WTC11 (cell line): ENCODE results near the gene OR5D16. TPM values are rescaled to one million over a fixed set of nuclear protein-coding genes. Genes with fewer than 3 reads are reported as not detected.
"Not testable (repeated sequence)": the region's sequence is repeated elsewhere in the genome, so short reads cannot be mapped to it uniquely, and the experiment has no call there.

Experiments
- ATAC-seq: fragments of 200-7000 bp; cut with Tn5 transposase; 2 replicates; pipeline ENCODE4 v1.10.0; 2021; ENCODE audit warnings: mild to moderate bottlenecking, moderate library complexity
- CTCF ChIA-PET: fragments of 300-600 bp; sonication (Branson Sonifier 250); formaldehyde crosslinking; loops from one replicate; lab custom pipeline; 2021; ENCODE audit warnings: antibody characterized with exemption; lab: Charles Lee
- POLR2A ChIA-PET: fragments of 350-600 bp; sonication (Branson Sonifier 250); formaldehyde crosslinking; loops from one replicate; lab custom pipeline; 2021; ENCODE audit warnings: antibody characterized with exemption; lab: Charles Lee
- DNase-seq: peaks from one replicate; pipeline ENCODE4 v3.0.0; 2021; ENCODE audit warnings: low spot score
- H3K27ac Mint-ChIP-seq: 2 replicates; pipeline ENCODE4 v1.8.0; 2021; ENCODE audit warnings: mixed read lengths
- H3K27me3 Mint-ChIP-seq: 2 replicates; pipeline ENCODE4 v1.8.0; 2021; ENCODE audit warnings: low read depth, mild to moderate bottlenecking, moderate library complexity, mixed read lengths
- H3K36me3 Mint-ChIP-seq: 2 replicates; pipeline ENCODE4 v1.8.0; 2021; ENCODE audit warnings: mixed read lengths
- H3K4me1 Mint-ChIP-seq: 2 replicates; pipeline ENCODE4 v1.8.0; 2022; ENCODE audit warnings: mixed read lengths
- H3K4me3 Mint-ChIP-seq: 2 replicates; pipeline ENCODE4 v1.8.0; 2021; ENCODE audit warnings: mild to moderate bottlenecking, moderate library complexity, mixed read lengths
- H3K9me3 Mint-ChIP-seq: 2 replicates; pipeline ENCODE4 v1.8.0; 2021; ENCODE audit warnings: mixed read lengths
- CREM ChIP-seq: sonication (generic); formaldehyde crosslinking; IDR thresholded peaks from 2 replicates; pipeline ENCODE4 v1.8.1; 2022; ENCODE audit warnings: mild to moderate bottlenecking, missing genetic modification reagents, moderate library complexity
- ESRRA ChIP-seq: sonication (generic); formaldehyde crosslinking; IDR thresholded peaks from 2 replicates; pipeline ENCODE4 v1.8.1; 2022; ENCODE audit warnings: mild to moderate bottlenecking, missing genetic modification reagents, borderline replicate concordance
- FOXJ3 ChIP-seq: sonication (generic); formaldehyde crosslinking; IDR thresholded peaks from 2 replicates; pipeline ENCODE4 v1.9.0; 2021; ENCODE audit warnings: missing genetic modification reagents, mild to moderate bottlenecking, borderline replicate concordance
- FOXP1 ChIP-seq: sonication (generic); formaldehyde crosslinking; IDR thresholded peaks from 2 replicates; pipeline ENCODE4 v1.8.0; 2022; ENCODE audit warnings: missing genetic modification reagents, mild to moderate bottlenecking, moderate library complexity, borderline replicate concordance
- GTF2I ChIP-seq: fragments of 250-450 bp; sonication (Bioruptor Pico); conservative IDR thresholded peaks from 2 replicates; pipeline ENCODE4 v1.4.0; 2021; ENCODE audit warnings: mild to moderate bottlenecking
- SMAD4 ChIP-seq: sonication (generic); formaldehyde crosslinking; IDR thresholded peaks from 2 replicates; pipeline ENCODE4 v1.8.0; 2022; ENCODE audit warnings: mild to moderate bottlenecking, missing genetic modification reagents
- TEAD1 ChIP-seq: sonication (generic); formaldehyde crosslinking; IDR thresholded peaks from 2 replicates; pipeline ENCODE4 v1.8.0; 2022; ENCODE audit warnings: mild to moderate bottlenecking, missing genetic modification reagents
- TEAD4 ChIP-seq: sonication (generic); formaldehyde crosslinking; IDR thresholded peaks from 2 replicates; pipeline ENCODE4 v1.8.0; 2022; ENCODE audit warnings: mild to moderate bottlenecking, missing genetic modification reagents
- TP53 ChIP-seq: sonication (generic); formaldehyde crosslinking; IDR thresholded peaks from 2 replicates; pipeline ENCODE4 v1.8.1; 2023; ENCODE audit warnings: mild to moderate bottlenecking, missing genetic modification reagents
- ZNF416 ChIP-seq: fragments of 250-450 bp; sonication (Bioruptor Pico); IDR thresholded peaks from 2 replicates; pipeline ENCODE4 v1.9.0; 2021; ENCODE audit warnings: mild to moderate bottlenecking, inconsistent platforms
- total RNA-seq: library from RNA; stranded (reverse); gene quantifications from 3 replicates; pipeline ENCODE4 v1.2.3, GENCODE V29; 2021
- TF ChIP-seq, protein P1 (sequence below): sonication (generic); formaldehyde crosslinking; conservative IDR thresholded peaks from 2 replicates; pipeline ENCODE4 v1.8.1; 2022; ENCODE audit warnings: mild to moderate bottlenecking, missing genetic modification reagents
- TF ChIP-seq, protein P2 (sequence below): sonication (generic); formaldehyde crosslinking; IDR thresholded peaks from 2 replicates; pipeline ENCODE4 v1.8.1; 2022; ENCODE audit warnings: low read depth, missing genetic modification reagents, borderline replicate concordance
- TF ChIP-seq, protein P3 (sequence below): sonication (generic); formaldehyde crosslinking; IDR thresholded peaks from 2 replicates; pipeline ENCODE4 v1.8.0; 2023; ENCODE audit warnings: missing genetic modification reagents, mild to moderate bottlenecking, borderline replicate concordance
- TF ChIP-seq, protein P4 (sequence below): fragments of 250-450 bp; sonication (Bioruptor Pico); IDR thresholded peaks from 2 replicates; pipeline ENCODE4 v1.9.0; 2021; ENCODE audit warnings: mild to moderate bottlenecking
- TF ChIP-seq, protein P5 (sequence below): sonication (generic); formaldehyde crosslinking; conservative IDR thresholded peaks from 2 replicates; pipeline ENCODE4 v1.8.1; 2023; ENCODE audit warnings: mild to moderate bottlenecking, low read depth, missing genetic modification reagents, moderate library complexity
- TF ChIP-seq, protein P6 (sequence below): sonication (generic); formaldehyde crosslinking; IDR thresholded peaks from 2 replicates; pipeline ENCODE4 v1.8.0; 2022; ENCODE audit warnings: mild to moderate bottlenecking, missing genetic modification reagents
- TF ChIP-seq, protein P7 (sequence below): fragments of 250-450 bp; sonication (Bioruptor Pico); IDR thresholded peaks from 2 replicates; pipeline ENCODE4 v1.9.0; 2021; ENCODE audit warnings: mild to moderate bottlenecking, borderline replicate concordance

OR5D16 gene
- total RNA-seq, 1 experiment from 2014 or later = not detected

DNA sequence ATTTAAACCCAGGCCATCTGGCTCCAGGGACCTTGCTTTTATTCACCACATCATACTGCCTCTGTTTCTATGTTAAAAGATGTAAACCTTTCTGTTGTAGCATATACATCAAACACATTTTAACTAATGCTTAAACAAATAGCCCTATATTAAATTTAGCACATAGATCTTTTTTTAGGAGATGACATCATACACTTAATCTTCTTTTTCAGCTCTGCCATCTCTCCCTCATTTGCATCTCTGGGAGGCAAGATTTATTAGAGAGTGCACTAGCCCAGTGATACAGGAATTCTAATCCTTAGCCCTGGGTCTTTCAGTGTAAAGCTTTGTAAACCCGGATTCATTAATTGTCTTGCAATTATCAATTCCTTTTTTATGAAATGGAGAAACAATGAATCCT, 13.6 kb downstream of the OR5D16 start:
- ChIA-PET CTCF (no interaction called here), POLR2A (no interaction called here)
- no peak for DNase-seq
- Mint-ChIP-seq H3K27me3 (peaks cover 7% of the 10 kb centered on the region), H3K4me3 (no peak overlapping the region), H3K4me1 (no peaks in the 10 kb centered on the region), H3K9me3 (peaks cover 81% of the 10 kb centered on the region), H3K27ac (no peak overlapping the region), H3K36me3 (peaks cover 53% of the 10 kb centered on the region)
- ATAC-seq = no peak
- TF ChIP-seq ZNF416 (CRISPR knock-in tag) (no peak), GTF2I (no peak), CREM (CRISPR knock-in tag) (no peak), SMAD4 (CRISPR knock-in tag) (no peak), ESRRA (CRISPR knock-in tag) (no peak), FOXJ3 (CRISPR knock-in tag) (no peak)
- TF ChIP-seq, protein P1, sequence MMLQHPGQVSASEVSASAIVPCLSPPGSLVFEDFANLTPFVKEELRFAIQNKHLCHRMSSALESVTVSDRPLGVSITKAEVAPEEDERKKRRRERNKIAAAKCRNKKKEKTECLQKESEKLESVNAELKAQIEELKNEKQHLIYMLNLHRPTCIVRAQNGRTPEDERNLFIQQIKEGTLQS (CRISPR knock-in tag) = no peak
- TF ChIP-seq, protein P2, sequence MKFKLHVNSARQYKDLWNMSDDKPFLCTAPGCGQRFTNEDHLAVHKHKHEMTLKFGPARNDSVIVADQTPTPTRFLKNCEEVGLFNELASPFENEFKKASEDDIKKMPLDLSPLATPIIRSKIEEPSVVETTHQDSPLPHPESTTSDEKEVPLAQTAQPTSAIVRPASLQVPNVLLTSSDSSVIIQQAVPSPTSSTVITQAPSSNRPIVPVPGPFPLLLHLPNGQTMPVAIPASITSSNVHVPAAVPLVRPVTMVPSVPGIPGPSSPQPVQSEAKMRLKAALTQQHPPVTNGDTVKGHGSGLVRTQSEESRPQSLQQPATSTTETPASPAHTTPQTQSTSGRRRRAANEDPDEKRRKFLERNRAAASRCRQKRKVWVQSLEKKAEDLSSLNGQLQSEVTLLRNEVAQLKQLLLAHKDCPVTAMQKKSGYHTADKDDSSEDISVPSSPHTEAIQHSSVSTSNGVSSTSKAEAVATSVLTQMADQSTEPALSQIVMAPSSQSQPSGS (CRISPR knock-in tag) = no peak
- TF ChIP-seq, protein P3, sequence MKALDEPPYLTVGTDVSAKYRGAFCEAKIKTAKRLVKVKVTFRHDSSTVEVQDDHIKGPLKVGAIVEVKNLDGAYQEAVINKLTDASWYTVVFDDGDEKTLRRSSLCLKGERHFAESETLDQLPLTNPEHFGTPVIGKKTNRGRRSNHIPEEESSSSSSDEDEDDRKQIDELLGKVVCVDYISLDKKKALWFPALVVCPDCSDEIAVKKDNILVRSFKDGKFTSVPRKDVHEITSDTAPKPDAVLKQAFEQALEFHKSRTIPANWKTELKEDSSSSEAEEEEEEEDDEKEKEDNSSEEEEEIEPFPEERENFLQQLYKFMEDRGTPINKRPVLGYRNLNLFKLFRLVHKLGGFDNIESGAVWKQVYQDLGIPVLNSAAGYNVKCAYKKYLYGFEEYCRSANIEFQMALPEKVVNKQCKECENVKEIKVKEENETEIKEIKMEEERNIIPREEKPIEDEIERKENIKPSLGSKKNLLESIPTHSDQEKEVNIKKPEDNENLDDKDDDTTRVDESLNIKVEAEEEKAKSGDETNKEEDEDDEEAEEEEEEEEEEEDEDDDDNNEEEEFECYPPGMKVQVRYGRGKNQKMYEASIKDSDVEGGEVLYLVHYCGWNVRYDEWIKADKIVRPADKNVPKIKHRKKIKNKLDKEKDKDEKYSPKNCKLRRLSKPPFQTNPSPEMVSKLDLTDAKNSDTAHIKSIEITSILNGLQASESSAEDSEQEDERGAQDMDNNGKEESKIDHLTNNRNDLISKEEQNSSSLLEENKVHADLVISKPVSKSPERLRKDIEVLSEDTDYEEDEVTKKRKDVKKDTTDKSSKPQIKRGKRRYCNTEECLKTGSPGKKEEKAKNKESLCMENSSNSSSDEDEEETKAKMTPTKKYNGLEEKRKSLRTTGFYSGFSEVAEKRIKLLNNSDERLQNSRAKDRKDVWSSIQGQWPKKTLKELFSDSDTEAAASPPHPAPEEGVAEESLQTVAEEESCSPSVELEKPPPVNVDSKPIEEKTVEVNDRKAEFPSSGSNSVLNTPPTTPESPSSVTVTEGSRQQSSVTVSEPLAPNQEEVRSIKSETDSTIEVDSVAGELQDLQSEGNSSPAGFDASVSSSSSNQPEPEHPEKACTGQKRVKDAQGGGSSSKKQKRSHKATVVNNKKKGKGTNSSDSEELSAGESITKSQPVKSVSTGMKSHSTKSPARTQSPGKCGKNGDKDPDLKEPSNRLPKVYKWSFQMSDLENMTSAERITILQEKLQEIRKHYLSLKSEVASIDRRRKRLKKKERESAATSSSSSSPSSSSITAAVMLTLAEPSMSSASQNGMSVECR (CRISPR knock-in tag) = no peak
- TF ChIP-seq, protein P4, sequence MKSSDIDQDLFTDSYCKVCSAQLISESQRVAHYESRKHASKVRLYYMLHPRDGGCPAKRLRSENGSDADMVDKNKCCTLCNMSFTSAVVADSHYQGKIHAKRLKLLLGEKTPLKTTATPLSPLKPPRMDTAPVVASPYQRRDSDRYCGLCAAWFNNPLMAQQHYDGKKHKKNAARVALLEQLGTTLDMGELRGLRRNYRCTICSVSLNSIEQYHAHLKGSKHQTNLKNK (CRISPR knock-in tag) = no peak
- TF ChIP-seq, protein P5, sequence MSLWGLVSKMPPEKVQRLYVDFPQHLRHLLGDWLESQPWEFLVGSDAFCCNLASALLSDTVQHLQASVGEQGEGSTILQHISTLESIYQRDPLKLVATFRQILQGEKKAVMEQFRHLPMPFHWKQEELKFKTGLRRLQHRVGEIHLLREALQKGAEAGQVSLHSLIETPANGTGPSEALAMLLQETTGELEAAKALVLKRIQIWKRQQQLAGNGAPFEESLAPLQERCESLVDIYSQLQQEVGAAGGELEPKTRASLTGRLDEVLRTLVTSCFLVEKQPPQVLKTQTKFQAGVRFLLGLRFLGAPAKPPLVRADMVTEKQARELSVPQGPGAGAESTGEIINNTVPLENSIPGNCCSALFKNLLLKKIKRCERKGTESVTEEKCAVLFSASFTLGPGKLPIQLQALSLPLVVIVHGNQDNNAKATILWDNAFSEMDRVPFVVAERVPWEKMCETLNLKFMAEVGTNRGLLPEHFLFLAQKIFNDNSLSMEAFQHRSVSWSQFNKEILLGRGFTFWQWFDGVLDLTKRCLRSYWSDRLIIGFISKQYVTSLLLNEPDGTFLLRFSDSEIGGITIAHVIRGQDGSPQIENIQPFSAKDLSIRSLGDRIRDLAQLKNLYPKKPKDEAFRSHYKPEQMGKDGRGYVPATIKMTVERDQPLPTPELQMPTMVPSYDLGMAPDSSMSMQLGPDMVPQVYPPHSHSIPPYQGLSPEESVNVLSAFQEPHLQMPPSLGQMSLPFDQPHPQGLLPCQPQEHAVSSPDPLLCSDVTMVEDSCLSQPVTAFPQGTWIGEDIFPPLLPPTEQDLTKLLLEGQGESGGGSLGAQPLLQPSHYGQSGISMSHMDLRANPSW = no peak

DNA sequence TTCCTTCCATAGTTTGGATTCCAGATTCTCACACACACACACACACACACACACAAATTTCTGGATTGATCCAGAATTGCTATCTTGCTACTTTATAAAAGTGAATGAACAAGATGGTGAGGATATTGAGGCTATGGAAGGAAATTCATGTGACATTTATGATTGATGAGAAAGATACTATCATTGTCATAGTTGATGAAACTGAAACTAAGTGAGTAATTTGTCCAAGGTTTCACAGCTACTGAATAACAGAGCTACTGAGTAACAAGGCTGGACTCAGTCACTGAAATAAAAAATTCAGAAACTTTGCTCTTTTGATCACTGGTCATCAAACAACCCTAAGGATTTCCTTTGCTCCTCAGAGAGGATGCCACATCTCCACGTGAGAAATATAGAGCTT, 16.2 kb downstream of the OR5D16 start:
- CTCF ChIA-PET = no interaction called here
- Mint-ChIP-seq H3K36me3 (peaks cover 56% of the 10 kb centered on the region), H3K27ac (no peak overlapping the region), H3K27me3 (peaks cover 7% of the 10 kb centered on the region), H3K4me3 (no peak overlapping the region), H3K9me3 (peaks cover 81% of the 10 kb centered on the region), H3K4me1 (no peaks in the 10 kb centered on the region)
- no peak for DNase-seq
- no peak for ATAC-seq
- TF ChIP-seq TEAD4 (CRISPR knock-in tag) = no peak
- TF ChIP-seq FOXP1 (CRISPR knock-in tag) = no peak
- TF ChIP-seq, protein P6, sequence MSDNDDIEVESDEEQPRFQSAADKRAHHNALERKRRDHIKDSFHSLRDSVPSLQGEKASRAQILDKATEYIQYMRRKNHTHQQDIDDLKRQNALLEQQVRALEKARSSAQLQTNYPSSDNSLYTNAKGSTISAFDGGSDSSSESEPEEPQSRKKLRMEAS (CRISPR knock-in tag) = no peak
- TF ChIP-seq TEAD1 (CRISPR knock-in tag) = no peak
- TF ChIP-seq, protein P7, sequence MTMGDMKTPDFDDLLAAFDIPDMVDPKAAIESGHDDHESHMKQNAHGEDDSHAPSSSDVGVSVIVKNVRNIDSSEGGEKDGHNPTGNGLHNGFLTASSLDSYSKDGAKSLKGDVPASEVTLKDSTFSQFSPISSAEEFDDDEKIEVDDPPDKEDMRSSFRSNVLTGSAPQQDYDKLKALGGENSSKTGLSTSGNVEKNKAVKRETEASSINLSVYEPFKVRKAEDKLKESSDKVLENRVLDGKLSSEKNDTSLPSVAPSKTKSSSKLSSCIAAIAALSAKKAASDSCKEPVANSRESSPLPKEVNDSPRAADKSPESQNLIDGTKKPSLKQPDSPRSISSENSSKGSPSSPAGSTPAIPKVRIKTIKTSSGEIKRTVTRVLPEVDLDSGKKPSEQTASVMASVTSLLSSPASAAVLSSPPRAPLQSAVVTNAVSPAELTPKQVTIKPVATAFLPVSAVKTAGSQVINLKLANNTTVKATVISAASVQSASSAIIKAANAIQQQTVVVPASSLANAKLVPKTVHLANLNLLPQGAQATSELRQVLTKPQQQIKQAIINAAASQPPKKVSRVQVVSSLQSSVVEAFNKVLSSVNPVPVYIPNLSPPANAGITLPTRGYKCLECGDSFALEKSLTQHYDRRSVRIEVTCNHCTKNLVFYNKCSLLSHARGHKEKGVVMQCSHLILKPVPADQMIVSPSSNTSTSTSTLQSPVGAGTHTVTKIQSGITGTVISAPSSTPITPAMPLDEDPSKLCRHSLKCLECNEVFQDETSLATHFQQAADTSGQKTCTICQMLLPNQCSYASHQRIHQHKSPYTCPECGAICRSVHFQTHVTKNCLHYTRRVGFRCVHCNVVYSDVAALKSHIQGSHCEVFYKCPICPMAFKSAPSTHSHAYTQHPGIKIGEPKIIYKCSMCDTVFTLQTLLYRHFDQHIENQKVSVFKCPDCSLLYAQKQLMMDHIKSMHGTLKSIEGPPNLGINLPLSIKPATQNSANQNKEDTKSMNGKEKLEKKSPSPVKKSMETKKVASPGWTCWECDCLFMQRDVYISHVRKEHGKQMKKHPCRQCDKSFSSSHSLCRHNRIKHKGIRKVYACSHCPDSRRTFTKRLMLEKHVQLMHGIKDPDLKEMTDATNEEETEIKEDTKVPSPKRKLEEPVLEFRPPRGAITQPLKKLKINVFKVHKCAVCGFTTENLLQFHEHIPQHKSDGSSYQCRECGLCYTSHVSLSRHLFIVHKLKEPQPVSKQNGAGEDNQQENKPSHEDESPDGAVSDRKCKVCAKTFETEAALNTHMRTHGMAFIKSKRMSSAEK (CRISPR knock-in tag) = no peak
- no peak for TF ChIP-seq TP53 (CRISPR knock-in tag)
- POLR2A ChIA-PET = no interaction called here

DNA sequence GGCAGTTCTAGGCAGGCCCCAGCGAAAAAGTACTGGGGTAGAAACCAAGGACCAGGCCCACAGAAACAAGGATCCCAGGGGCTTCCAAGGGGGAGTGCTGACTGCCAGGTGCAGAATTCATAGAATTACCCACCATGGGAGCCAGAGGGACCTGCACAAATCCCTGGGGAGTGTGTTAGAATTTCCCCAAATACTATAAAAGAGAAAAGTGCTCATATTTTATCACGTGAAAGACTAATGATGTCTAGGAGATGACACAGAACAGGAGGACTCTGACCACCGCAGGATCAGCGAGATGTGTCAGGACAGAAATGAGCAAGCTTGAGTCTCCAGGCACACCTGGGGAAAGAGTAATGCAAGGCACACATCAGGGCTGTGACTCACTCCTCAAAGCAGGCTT, 28.8 kb downstream of the OR5D16 start:
- Mint-ChIP-seq H3K27me3 (peaks cover 13% of the 10 kb centered on the region; the same call in 1 of the 2 replicates), H3K9me3 (peaks cover 70% of the 10 kb centered on the region), H3K36me3 (peaks cover 54% of the 10 kb centered on the region)
- CTCF ChIA-PET, H3K4me3 Mint-ChIP-seq, ATAC-seq, DNase-seq, H3K4me1 Mint-ChIP-seq, H3K27ac Mint-ChIP-seq, POLR2A ChIA-PET: not testable (repeated sequence)
